HG02970 (cell line): ENCODE measurements around the gene MZF1.

Source experiments
- ATAC-seq: cut with Tn5 transposase; IDR thresholded peaks from one replicate; pipeline ENCODE4 v1.9.1; 2021; ENCODE audit warnings: mild to moderate bottlenecking, moderate library complexity, moderate number of reproducible peaks; ENCODE audit not compliant: unreplicated experiment, low FRiP score

The MZF1 gene

GRCh38 chr19:58570770-58571574 lies 2.2 kb downstream of the MZF1 start:
- no peak for ATAC-seq

GRCh38 chr19:58569943-58570670 lies 3.0 kb downstream of the MZF1 start:
- no peak for ATAC-seq

- ATAC-seq, result no peak
Measured at GRCh38 chr19:58569191-58569942, 3.8 kb downstream of the MZF1 start.

- ATAC-seq, result no peak
Measured at GRCh38 chr19:58568453-58569130, 4.5 kb downstream of the MZF1 start.

GRCh38 chr19:58566989-58567388 lies 6.1 kb downstream of the MZF1 start:
- ATAC-seq, result no peak

GRCh38 chr19:58563823-58564222 lies 9.3 kb downstream of the MZF1 start:
- ATAC-seq, result no peak

GRCh38 chr19:58563034-58563573 lies 10.0 kb downstream of the MZF1 start:
- ATAC-seq, result no peak

GRCh38 chr19:58562122-58563033 lies 10.8 kb downstream of the MZF1 start:
- ATAC-seq, result no peak

GRCh38 chr19:58561373-58562121 lies 11.6 kb downstream of the MZF1 start:
- no peak for ATAC-seq

- ATAC-seq, result no peak
Measured at GRCh38 chr19:58560921-58561320, 12.2 kb downstream of the MZF1 start.

- ATAC-seq, result no peak
Measured at GRCh38 chr19:58560007-58560887, 12.9 kb downstream of the MZF1 start.

GRCh38 chr19:58559275-58560006 lies 13.7 kb downstream of the MZF1 start:
- peak; percentile 22 for ATAC-seq

- peak; percentile 61 for ATAC-seq
Measured at GRCh38 chr19:58558623-58559274, 14.4 kb downstream of the MZF1 start.

GRCh38 chr19:58558066-58558622 lies 15.0 kb downstream of the MZF1 start, which contains the start of gene UBE2M:
Gene UBE2M (minus strand): TSS chr19:58558611. CDS start chr19:58558381, 230 bp downstream.
- no peak for ATAC-seq

- ATAC-seq, result no peak
Measured at GRCh38 chr19:58557221-58558065, 15.7 kb downstream of the MZF1 start.
